Panc1 (cell line): ENCODE data around the gene SELENOW. TPM values are rescaled to one million over a fixed set of nuclear protein-coding genes. Genes with fewer than 3 reads are reported as not detected.

Experiments used
- ATAC-seq: fragments of 200-7000 bp; cut with Tn5 transposase; 2 replicates; pipeline ENCODE4 v1.9.1; 2020; ENCODE audit warnings: mild to moderate bottlenecking, moderate library complexity
- BruUV-seq: library from RNA; stranded (reverse); fragments of 400-500 nt; replicated peaks from 2 replicates; lab custom pipeline; 2021; lab: Mats Ljungman, UMichigan
- CTCF ChIA-PET: fragments of 300-600 bp; sonication (Branson Sonifier 250); formaldehyde crosslinking; loops from one replicate; lab custom pipeline; 2022; ENCODE audit warnings: antibody characterized with exemption; lab: Charles Lee
- POLR2A ChIA-PET: fragments of 300-600 bp; sonication (Branson Sonifier 250); formaldehyde crosslinking; loops from one replicate; lab custom pipeline; 2022; ENCODE audit warnings: antibody characterized with exemption; lab: Charles Lee
- DNase-seq: peaks from one replicate; pipeline ENCODE4 v3.0.0-alpha.2; 2010; ENCODE audit warnings: low read depth, low spot score
- H3K27ac ChIP-seq: 2 replicates; pipeline ENCODE4 v1.5.1; 2011; ENCODE audit warnings: mild to moderate bottlenecking, low read length, inconsistent platforms
- H3K27me3 ChIP-seq: fragments of 200-500 bp; sonication (Bioruptor generic); 2 replicates; pipeline ENCODE4 v1.6.0; 2014; ENCODE audit warnings: low read length, inconsistent platforms; ENCODE audit not compliant: control insufficient read depth, insufficient read depth
- H3K36me3 ChIP-seq: fragments of 200-500 bp; sonication (Bioruptor generic); 2 replicates; pipeline ENCODE4 v1.5.1; 2014; ENCODE audit warnings: inconsistent platforms, mild to moderate bottlenecking, low read length, moderate library complexity; ENCODE audit not compliant: control insufficient read depth, insufficient read depth
- H3K4me1 ChIP-seq: 2 replicates; pipeline ENCODE4 v1.5.1; 2011; ENCODE audit warnings: inconsistent platforms, mild to moderate bottlenecking, low read length, moderate library complexity; ENCODE audit not compliant: control insufficient read depth, insufficient read depth
- H3K4me3 ChIP-seq, 2 experiments: 2 replicates each; pipeline ENCODE4 v1.5.1; 2011 to 2012; ENCODE audit warnings: low read depth in 2 of 2, low read length in 2 of 2, mild to moderate bottlenecking in 2 of 2, inconsistent platforms in 1 of 2, moderate library complexity in 1 of 2
- H3K9me3 ChIP-seq: fragments of 200-500 bp; sonication (Bioruptor generic); 2 replicates; pipeline ENCODE4 v1.5.1; 2014; ENCODE audit warnings: low read depth, mild to moderate bottlenecking, inconsistent platforms, low read length, moderate library complexity; ENCODE audit not compliant: control insufficient read depth, insufficient read depth
- POLR2AphosphoS5 ChIP-seq: IDR thresholded peaks from 2 replicates; pipeline ENCODE4 v1.6.1; 2012; ENCODE audit warnings: mild to moderate bottlenecking, low read depth, low read length, moderate library complexity
- SIN3A ChIP-seq: IDR thresholded peaks from 2 replicates; pipeline ENCODE4 v1.6.1; 2012; ENCODE audit warnings: low read depth, mild to moderate bottlenecking, low read length, moderate library complexity, borderline replicate concordance; ENCODE audit not compliant: insufficient read depth
- TCF7L2 ChIP-seq: IDR thresholded peaks from 2 replicates; pipeline ENCODE4 v1.6.1; 2011; ENCODE audit warnings: mild to moderate bottlenecking, low read depth, low read length, inconsistent platforms
- in situ Hi-C: cut with HindIII; loops from 2 replicates; pipeline ENCODE4 v1.10.0; 2016; ENCODE audit warnings: low sequenced_read_pairs, low pct_unique_long_range_greater_than_20kb
- intact Hi-C: fragments of 100-400 bp; cut with micrococcal nuclease; formaldehyde crosslinking; loops from one replicate; pipeline ENCODE4 v1.10.0; 2022; ENCODE audit not compliant: unreplicated experiment
- total RNA-seq: library from RNA; stranded (reverse); gene quantifications from one replicate; pipeline ENCODE4 v1.2.1, GENCODE V29; 2021; ENCODE audit not compliant: unreplicated experiment
- TF ChIP-seq, protein P1 (sequence below): fragments of 450-650 bp; IDR thresholded peaks from 2 replicates; pipeline ENCODE4 v1.5.1; 2017; ENCODE audit warnings: mild to moderate bottlenecking
- TF ChIP-seq, protein P2 (sequence below), 2 experiments: IDR thresholded peaks; 2 replicates each; pipeline ENCODE4 v1.6.1; 2011 to 2012; ENCODE audit warnings: low read depth in 2 of 2, control low read depth in 1 of 2, low read length in 1 of 2, mild to moderate bottlenecking in 1 of 2, moderate library complexity in 1 of 2; ENCODE audit not compliant: insufficient read depth in 1 of 2

Gene SELENOW
- total RNA-seq, 1 experiment from 2014 or later, result 62.0 TPM

DNA sequence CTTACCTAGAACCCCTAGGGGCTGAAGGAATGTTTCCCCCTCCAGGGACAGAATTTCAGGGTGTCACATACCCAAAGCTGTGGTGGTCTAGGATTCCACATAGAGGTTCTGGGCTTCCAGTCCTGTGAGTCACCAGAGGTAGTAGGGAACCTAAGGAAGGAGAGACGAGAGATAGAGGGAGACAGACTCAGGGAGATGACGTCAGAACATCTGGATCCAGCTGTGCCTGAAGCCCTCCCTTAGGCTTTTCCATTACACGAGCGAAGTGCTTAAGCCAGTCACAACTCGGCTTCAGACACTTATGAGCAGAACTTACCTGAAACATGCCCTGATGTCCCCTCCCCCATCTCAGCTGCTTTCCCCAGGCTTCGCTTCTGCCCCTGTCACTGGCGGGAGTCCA is 11.8 kb upstream of the SELENOW start:
- no peak overlapping the region for H3K4me3 ChIP-seq
- ChIA-PET POLR2A (interaction anchor here (0.9 kb wide), 1 partner anchor 11 kb away, joined by 3 read pairs; no protein-coding TSS in a partner anchor), CTCF (interaction anchor here (0.6 kb wide), 1 partner anchor 89 kb away, joined by 3 read pairs; no protein-coding TSS in a partner anchor)
- H3K9me3 ChIP-seq, result no peaks in the 10 kb centered on the region
- H3K36me3 ChIP-seq, result no peaks in the 10 kb centered on the region
- H3K27me3 ChIP-seq, result no peaks in the 10 kb centered on the region
- no peak overlapping the region for H3K27ac ChIP-seq
- TF ChIP-seq, protein P1, sequence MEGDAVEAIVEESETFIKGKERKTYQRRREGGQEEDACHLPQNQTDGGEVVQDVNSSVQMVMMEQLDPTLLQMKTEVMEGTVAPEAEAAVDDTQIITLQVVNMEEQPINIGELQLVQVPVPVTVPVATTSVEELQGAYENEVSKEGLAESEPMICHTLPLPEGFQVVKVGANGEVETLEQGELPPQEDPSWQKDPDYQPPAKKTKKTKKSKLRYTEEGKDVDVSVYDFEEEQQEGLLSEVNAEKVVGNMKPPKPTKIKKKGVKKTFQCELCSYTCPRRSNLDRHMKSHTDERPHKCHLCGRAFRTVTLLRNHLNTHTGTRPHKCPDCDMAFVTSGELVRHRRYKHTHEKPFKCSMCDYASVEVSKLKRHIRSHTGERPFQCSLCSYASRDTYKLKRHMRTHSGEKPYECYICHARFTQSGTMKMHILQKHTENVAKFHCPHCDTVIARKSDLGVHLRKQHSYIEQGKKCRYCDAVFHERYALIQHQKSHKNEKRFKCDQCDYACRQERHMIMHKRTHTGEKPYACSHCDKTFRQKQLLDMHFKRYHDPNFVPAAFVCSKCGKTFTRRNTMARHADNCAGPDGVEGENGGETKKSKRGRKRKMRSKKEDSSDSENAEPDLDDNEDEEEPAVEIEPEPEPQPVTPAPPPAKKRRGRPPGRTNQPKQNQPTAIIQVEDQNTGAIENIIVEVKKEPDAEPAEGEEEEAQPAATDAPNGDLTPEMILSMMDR, result no peak
- no TSS peak for BruUV-seq
- intact Hi-C loops (loop anchor here (2.0 kb wide), 1 partner anchor 22 kb away; no protein-coding TSS in a partner anchor), in situ Hi-C loops (no loop called here)
- ATAC-seq (no peak), DNase-seq (no peak)
- no peaks in the 10 kb centered on the region for H3K4me1 ChIP-seq

GRCh38 chr19:47767349-47767748 is 11.2 kb upstream of the SELENOW start:
- H3K4me3 ChIP-seq, result no peak overlapping the region
- no peaks in the 10 kb centered on the region for H3K27me3 ChIP-seq
- CTCF ChIA-PET, result interaction anchor here (0.6 kb wide), 1 partner anchor 262 kb away, joined by 3 read pairs; no protein-coding TSS in a partner anchor
- H3K27ac ChIP-seq, result no peak overlapping the region
- ATAC-seq (no peak), DNase-seq (no peak)
- intact Hi-C loops, result loop anchor here (2.0 kb wide), 1 partner anchor 21 kb away; no protein-coding TSS in a partner anchor
- no peaks in the 10 kb centered on the region for H3K36me3 ChIP-seq
- POLR2A ChIA-PET, result interaction anchor here (0.9 kb wide), 1 partner anchor 11 kb away, joined by 3 read pairs; no protein-coding TSS in a partner anchor
- no TSS peak for BruUV-seq
- H3K4me1 ChIP-seq, result no peaks in the 10 kb centered on the region
- in situ Hi-C loops, result no loop called here
- no peaks in the 10 kb centered on the region for H3K9me3 ChIP-seq
- TF ChIP-seq SIN3A, result no peak
- no peak for TF ChIP-seq TCF7L2
- TF ChIP-seq, protein P2, sequence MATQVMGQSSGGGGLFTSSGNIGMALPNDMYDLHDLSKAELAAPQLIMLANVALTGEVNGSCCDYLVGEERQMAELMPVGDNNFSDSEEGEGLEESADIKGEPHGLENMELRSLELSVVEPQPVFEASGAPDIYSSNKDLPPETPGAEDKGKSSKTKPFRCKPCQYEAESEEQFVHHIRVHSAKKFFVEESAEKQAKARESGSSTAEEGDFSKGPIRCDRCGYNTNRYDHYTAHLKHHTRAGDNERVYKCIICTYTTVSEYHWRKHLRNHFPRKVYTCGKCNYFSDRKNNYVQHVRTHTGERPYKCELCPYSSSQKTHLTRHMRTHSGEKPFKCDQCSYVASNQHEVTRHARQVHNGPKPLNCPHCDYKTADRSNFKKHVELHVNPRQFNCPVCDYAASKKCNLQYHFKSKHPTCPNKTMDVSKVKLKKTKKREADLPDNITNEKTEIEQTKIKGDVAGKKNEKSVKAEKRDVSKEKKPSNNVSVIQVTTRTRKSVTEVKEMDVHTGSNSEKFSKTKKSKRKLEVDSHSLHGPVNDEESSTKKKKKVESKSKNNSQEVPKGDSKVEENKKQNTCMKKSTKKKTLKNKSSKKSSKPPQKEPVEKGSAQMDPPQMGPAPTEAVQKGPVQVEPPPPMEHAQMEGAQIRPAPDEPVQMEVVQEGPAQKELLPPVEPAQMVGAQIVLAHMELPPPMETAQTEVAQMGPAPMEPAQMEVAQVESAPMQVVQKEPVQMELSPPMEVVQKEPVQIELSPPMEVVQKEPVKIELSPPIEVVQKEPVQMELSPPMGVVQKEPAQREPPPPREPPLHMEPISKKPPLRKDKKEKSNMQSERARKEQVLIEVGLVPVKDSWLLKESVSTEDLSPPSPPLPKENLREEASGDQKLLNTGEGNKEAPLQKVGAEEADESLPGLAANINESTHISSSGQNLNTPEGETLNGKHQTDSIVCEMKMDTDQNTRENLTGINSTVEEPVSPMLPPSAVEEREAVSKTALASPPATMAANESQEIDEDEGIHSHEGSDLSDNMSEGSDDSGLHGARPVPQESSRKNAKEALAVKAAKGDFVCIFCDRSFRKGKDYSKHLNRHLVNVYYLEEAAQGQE (IDR thresholded peaks at IDR 0.05; ENCODE audit: insufficient read depth in 1 of 2, low read depth in 2 of 2, low read length in 1 of 2), result no peak
- TF ChIP-seq, protein P1, result no peak
- TF ChIP-seq POLR2AphosphoS5, result no peak
